Omental fat pad (tissue), 4 donors: ENCODE measurements around the gene ADGRG7. TPM values are rescaled to one million over a fixed set of nuclear protein-coding genes. Genes with fewer than 3 reads are reported as not detected.
A peak's percentile ranks its signal among the peaks of the same experiment; 100 is the strongest.

Source experiments
- ATAC-seq: fragments of 150-250 bp; one replicate; pipeline ENCODE4 v1.9.1; 2016; ENCODE audit warnings: mild to moderate bottlenecking, moderate library complexity; ENCODE audit not compliant: low FRiP score
- DNase-seq: peaks from one replicate; pipeline ENCODE4 v3.0.0-alpha.2; 2019; ENCODE audit warnings: low spot score
- CTCF ChIP-seq, 3 donors: fragments of 450-650 bp; IDR thresholded peaks; one replicate each; pipeline ENCODE4 v1.5.1; 2016 to 2017; ENCODE audit warnings: antibody characterized with exemption in 3 of 3, mild to moderate bottlenecking in 3 of 3, moderate library complexity in 2 of 3
- total RNA-seq, 4 donors: library from RNA; depleted of rRNA; stranded (reverse); fragments of >200 nt; gene quantifications; one replicate each; pipeline ENCODE4 v1.1.0, GENCODE V29; 2016

ADGRG7 gene
- total RNA-seq, 4 donors from 2014 or later: not detected

DNA sequence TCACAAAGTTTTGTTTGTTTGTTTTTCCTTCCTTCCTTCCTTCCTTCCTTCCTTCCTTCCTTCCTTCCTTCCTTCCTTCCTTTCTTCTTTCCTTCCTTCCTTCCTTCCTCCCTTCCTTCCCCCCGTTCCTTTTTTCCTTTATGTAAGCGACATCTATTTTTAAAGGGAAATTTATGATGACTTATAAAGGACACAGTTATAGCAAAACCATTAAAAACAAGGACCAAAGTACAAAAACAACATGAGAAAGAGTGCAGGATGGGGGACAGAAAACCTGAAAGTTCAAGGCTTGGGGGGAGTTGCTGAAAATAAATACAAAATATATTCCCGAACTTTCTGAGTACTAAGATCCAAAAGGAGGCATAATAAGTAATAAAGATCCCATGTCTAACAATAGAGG, 1.8 kb downstream of the ADGRG7 start:
- ATAC-seq (no peak), DNase-seq (no peak)
- TF ChIP-seq CTCF (IDR thresholded peaks at IDR 0.05): no peak

GRCh38 chr3:100613721-100614390, 4.5 kb downstream of the ADGRG7 start:
- ATAC-seq (no peak), DNase-seq (no peak)
- TF ChIP-seq CTCF (IDR thresholded peaks at IDR 0.05): no peak

GRCh38 chr3:100614941-100615340, 5.5 kb downstream of the ADGRG7 start:
- ATAC-seq: no peak
- no peak for DNase-seq
- no peak for TF ChIP-seq CTCF (IDR thresholded peaks at IDR 0.05)

GRCh38 chr3:100615684-100616083, 6.3 kb downstream of the ADGRG7 start:
- DNase-seq: no peak
- TF ChIP-seq CTCF (IDR thresholded peaks at IDR 0.05): no peak
- peak; percentile 44 for ATAC-seq

DNA sequence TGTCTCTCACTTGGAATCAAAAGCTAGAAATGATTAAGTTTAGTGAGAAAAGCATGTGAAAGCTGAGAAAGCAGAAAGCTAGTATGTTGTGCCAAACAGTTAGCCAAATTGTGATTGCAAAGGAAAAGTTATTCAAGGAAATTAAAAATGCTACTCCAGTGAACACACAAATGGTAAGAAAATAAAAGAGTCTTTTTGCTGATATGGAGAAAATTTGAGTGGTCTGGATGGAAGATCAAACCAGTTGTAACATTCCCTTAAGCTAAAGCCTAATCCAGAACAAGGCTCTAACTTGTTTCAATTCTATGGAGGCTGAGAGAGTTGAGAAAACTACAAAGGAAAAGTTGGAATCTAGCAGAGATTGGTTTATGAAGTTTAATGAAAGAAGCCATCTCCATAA, 11.8 kb downstream of the ADGRG7 start:
- no peak for ATAC-seq
- no peak for DNase-seq
- no peak for TF ChIP-seq CTCF (IDR thresholded peaks at IDR 0.05)

- no peak for ATAC-seq
- TF ChIP-seq CTCF (IDR thresholded peaks at IDR 0.05): no peak
- DNase-seq: no peak
These were observed 18.1 kb downstream of the ADGRG7 start for GRCh38 chr3:100627491-100627890.

- DNase-seq: no peak
- no peak for ATAC-seq
- no peak for TF ChIP-seq CTCF (IDR thresholded peaks at IDR 0.05)
These were observed 20.2 kb downstream of the ADGRG7 start for GRCh38 chr3:100629421-100630127.
